ENCODE data around the gene PRUNE1. TPM values are rescaled to one million over a fixed set of nuclear protein-coding genes. Genes with fewer than 3 reads are reported as not detected.

PRUNE1 gene, protein sequence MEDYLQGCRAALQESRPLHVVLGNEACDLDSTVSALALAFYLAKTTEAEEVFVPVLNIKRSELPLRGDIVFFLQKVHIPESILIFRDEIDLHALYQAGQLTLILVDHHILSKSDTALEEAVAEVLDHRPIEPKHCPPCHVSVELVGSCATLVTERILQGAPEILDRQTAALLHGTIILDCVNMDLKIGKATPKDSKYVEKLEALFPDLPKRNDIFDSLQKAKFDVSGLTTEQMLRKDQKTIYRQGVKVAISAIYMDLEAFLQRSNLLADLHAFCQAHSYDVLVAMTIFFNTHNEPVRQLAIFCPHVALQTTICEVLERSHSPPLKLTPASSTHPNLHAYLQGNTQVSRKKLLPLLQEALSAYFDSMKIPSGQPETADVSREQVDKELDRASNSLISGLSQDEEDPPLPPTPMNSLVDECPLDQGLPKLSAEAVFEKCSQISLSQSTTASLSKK
- total RNA-seq, result 7.5 and 10.4 TPM in 2 replicates

GRCh38 chr1:151008244-151009205 lies at the start of gene PRUNE1:
PRUNE1 (plus strand) TSS chr1:151008449; CDS start chr1:151008633, 184 bp downstream.

DNA sequence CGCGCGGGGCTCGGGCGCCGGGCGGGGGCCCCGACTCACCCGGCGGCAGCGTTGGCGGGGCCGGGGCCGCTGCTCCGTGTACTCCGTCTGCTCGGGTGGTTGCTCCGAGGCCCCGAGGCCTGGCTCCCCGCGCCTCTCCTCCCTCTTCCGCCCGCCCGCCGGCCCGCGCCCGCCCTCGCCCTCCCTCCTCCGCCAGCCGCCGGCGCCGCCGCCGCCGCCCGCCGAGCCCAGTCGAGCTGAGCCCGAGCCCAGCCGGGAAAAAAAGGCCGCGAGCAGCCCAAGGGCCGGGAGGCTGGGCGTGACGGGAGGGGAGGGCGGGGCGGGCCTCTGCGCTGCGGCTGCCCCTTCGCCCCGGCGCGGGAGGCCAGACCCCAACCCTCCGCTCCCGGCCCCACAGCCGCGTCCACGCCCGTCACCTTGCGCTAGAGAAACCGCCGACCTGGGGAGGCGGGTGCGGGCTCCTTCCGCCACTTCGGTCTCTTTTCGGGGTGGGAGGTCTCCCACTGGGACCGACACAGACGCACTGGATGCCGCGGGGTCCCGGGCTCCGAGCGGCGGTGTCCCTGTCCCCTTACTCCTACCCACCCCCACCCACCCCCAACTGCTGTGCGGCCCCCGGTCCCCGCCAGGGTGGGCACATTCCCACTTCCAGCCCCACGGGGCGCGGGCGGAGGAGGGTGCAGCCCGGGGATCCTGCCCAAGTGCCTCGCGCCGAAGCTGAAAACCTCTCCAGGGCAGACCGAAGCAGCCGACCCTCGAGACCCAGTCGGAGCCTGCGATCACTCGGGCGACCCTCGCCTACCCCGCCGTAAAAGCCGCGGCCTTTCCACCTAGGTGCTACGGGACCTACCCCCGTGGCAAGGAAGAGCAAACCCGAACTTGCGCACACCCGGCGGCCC lies 33.4 kb upstream of the PRUNE1 start, which contains the start of gene CERS2:
TSS of gene CERS2 (minus strand) at position 256 of the 899 bp plus-strand sequence. CDS start 5,745 bp downstream, outside the sequence.

GRCh38 chr1:150981805-150982712 lies 26.2 kb upstream of the PRUNE1 start, which contains the start of gene ANXA9:
ANXA9 (plus strand) TSS chr1:150982292; CDS start chr1:150983106, 814 bp downstream.

DNA sequence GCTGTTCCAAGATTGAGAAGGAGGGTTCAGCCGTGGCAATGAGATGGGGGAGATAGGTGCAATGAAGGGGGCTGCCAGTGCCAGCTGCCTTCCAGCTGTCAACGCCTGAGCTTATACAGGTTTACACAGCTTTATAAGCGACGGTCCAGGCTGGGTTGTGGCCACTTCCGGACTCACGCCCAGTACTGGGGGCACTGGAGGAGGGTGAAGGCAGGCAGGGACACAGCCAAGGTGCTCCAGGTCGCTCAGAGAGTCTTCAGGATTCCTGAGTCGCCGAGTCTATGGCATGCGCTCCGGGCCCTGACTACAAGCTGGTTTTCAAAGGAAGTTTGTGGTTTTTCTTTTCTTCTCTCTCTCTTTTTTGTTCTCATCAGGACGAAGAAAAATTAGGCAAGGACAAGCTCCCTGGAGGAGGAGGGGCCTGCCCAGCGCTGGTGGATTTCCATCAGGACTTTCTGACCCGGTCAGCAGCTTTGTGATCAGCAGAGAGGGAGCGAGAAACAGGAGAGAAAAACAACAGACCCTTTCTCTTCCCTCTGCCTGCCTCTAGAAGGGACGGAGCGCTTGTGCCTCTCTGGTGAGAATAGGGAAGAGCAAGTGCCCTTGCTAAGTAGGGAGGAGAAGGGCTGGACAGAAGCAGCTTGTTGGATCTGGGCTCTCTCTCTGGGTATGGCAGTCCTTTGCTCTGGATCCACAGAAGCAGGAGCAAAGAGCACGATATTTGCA lies 1.8 kb upstream of the PRUNE1 start, which contains the start of gene MINDY1:
TSS of gene MINDY1 (minus strand) at position 576 of the 726 bp plus-strand sequence. CDS start 4,285 bp downstream, outside the sequence.

DNA sequence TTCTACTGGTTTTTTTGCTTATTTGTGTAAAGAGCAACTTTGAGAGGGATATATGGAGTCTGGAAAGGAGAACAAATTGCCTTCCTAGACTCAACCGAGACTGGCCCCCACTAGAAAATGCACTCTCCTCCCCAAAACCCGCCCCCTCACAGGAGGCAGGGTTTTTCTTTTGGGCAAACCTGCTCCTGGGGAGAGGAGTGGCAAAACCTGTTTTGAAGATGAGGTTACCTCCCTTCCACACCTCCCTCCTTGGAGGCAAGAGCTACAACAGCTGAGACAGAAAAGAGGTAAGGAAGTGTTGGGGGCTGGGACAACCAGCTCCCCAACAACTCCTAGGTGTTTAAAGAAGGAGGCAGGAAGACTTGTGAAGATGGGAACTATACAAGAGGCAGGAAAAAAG lies 28.1 kb downstream of the PRUNE1 start, which contains the start of gene BNIPL:
TSS of gene BNIPL (plus strand) at position 231 of the 400 bp plus-strand sequence. CDS start at position 371, 140 bp downstream.

DNA sequence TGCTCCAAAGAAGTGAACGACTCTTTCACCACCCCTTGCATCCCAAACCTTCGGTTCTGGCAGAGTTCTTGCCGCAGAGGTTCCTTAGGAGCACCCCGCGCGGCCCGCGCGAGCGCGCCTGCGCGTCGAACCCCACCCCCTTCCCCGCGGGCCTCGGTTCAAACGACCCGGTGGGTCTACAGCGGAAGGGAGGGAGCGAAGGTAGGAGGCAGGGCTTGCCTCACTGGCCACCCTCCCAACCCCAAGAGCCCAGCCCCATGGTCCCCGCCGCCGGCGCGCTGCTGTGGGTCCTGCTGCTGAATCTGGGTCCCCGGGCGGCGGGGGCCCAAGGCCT lies 39.3 kb downstream of the PRUNE1 start, which contains the start of gene C1orf56:
TSS of gene C1orf56 (plus strand) at position 161 of the 334 bp plus-strand sequence. CDS start at position 258, 97 bp downstream.

DNA sequence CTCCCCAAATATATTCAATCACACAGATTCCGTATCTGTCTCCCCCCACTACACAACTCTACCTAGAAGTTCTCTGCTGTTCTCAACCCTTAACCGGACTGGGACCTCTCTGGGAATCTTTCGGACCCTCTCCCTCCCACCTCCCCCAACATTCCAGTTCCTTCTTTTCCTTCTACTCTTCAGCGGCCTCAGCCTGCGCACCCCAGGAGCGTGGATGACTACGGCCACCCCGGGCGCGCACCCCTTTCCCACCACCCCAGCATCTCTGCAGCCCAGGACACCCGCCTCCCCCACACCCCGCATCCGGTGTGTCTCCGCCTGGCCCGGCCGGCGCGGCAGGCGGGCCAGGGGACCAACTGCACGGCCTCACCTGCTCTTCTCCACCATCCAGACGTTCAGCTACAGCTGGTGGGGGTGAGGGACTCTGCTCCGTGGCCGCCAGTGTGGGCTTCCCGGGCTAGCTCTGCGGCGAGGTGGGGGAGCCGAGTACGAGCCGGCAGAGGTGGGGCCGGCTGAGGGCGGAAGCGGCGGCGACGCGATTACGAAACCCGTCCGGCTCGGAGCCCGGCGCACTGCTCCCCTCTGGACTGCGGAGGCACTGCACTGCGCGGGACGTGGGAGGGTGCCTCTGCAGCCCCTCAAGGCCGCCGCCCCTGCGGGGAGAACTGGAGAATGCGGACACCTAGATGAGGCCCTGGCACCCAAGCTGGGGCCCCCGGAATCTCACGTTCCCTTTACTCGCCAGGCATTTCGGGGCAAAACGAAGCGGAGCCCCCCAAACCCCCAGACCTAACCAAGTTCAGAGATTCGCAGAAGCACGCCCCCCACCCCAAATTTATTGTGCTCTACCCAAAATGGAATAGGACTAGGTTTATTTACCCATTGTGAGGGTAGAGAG lies 51.1 kb downstream of the PRUNE1 start, which contains the start of gene CDC42SE1:
TSS of gene CDC42SE1 (minus strand) at position 514 of the 898 bp plus-strand sequence. CDS start 3,892 bp downstream, outside the sequence.

GRCh38 chr1:151060007-151060656 lies 51.9 kb downstream of the PRUNE1 start, which contains the start of gene MLLT11:
MLLT11 (plus strand) TSS chr1:151060397; CDS start chr1:151067225, 6,828 bp downstream.

GRCh38 chr1:151070474-151071276 lies 62.4 kb downstream of the PRUNE1 start, which contains the start of gene GABPB2:
GABPB2 (plus strand) TSS chr1:151070761; CDS start chr1:151088190, 17,429 bp downstream.

Other genes with a start within 250 kb of the PRUNE1 start
- 1.7 and 19.0 TPM in 2 replicates for gene CTSS, start 242.7 kb upstream of the PRUNE1 start, total RNA-seq
- 1.3 and 1.7 TPM in 2 replicates for gene CTSK, start 200.2 kb upstream of the PRUNE1 start, total RNA-seq
- 14.7 and 16.9 TPM in 2 replicates for gene ARNT, start 131.8 kb upstream of the PRUNE1 start, total RNA-seq
- gene CTXND2, start 121.3 kb upstream of the PRUNE1 start, total RNA-seq, result under 0.01 TPM in 1 of 2 replicates, not detected in the other
- gene SETDB1, start 82.1 kb upstream of the PRUNE1 start, total RNA-seq, result 19.8 and 34.5 TPM in 2 replicates
- gene CERS2, start 33.6 kb upstream of the PRUNE1 start, total RNA-seq, result 91.1 and 114 TPM in 2 replicates
- not detected in 2 replicates for gene ANXA9, start 26.2 kb upstream of the PRUNE1 start, total RNA-seq
- 9.6 and 11.6 TPM in 2 replicates for gene MINDY1, start 1.5 kb upstream of the PRUNE1 start, total RNA-seq
- 2.4 and 5.5 TPM in 2 replicates for gene BNIPL, start 28.1 kb downstream of the PRUNE1 start, total RNA-seq
- 0.72 and 1.5 TPM in 2 replicates for gene C1orf56, start 39.3 kb downstream of the PRUNE1 start, total RNA-seq
- 85.7 and 95.4 TPM in 2 replicates for gene CDC42SE1, start 51.2 kb downstream of the PRUNE1 start, total RNA-seq
- 1.9 and 4.6 TPM in 2 replicates for gene MLLT11, start 51.9 kb downstream of the PRUNE1 start, total RNA-seq
- gene GABPB2, start 62.3 kb downstream of the PRUNE1 start, total RNA-seq, result 10.7 and 11.8 TPM in 2 replicates
- 0.21 and 0.48 TPM in 2 replicates for gene SEMA6C, start 138.2 kb downstream of the PRUNE1 start, total RNA-seq
- gene TNFAIP8L2, start 148.2 kb downstream of the PRUNE1 start, total RNA-seq, result not detected in 2 replicates
- 4.8 and 7.9 TPM in 2 replicates for gene LYSMD1, start 157.5 kb downstream of the PRUNE1 start, total RNA-seq
- 20.2 and 26.4 TPM in 2 replicates for gene SCNM1, start 157.7 kb downstream of the PRUNE1 start, total RNA-seq
- not detected in 2 replicates for gene TMOD4, start 167.5 kb downstream of the PRUNE1 start, total RNA-seq
- 58.2 and 79.0 TPM in 2 replicates for gene VPS72, start 181.7 kb downstream of the PRUNE1 start, total RNA-seq
- gene PIP5K1A, start 190.1 kb downstream of the PRUNE1 start, total RNA-seq, result 48.0 and 60.2 TPM in 2 replicates
- 171 and 208 TPM in 2 replicates for gene PSMD4, start 246.3 kb downstream of the PRUNE1 start, total RNA-seq

All from tracheal epithelial cell (primary cell).